ENCODE measurements around the gene RNF148.

Gene RNF148

GRCh38 chr7:122702872-122703510 lies at the start of gene RNF148:
Gene RNF148 (minus strand): TSS chr7:122702922. CDS start chr7:122702750, 172 bp downstream.
- no peak for DNase-seq (ENCODE audit: low read depth in 2 of 2)

- no peak for DNase-seq (ENCODE audit: low read depth in 2 of 2)
These were observed 47.7 kb upstream of the RNF148 start for GRCh38 chr7:122750389-122750788.

- no peak for DNase-seq (ENCODE audit: low read depth in 2 of 2)
These were observed 45.5 kb upstream of the RNF148 start for GRCh38 chr7:122748195-122748594.

- no peak for DNase-seq (ENCODE audit: low read depth in 2 of 2)
These were observed 44.2 kb upstream of the RNF148 start for GRCh38 chr7:122746948-122747347.

DNA sequence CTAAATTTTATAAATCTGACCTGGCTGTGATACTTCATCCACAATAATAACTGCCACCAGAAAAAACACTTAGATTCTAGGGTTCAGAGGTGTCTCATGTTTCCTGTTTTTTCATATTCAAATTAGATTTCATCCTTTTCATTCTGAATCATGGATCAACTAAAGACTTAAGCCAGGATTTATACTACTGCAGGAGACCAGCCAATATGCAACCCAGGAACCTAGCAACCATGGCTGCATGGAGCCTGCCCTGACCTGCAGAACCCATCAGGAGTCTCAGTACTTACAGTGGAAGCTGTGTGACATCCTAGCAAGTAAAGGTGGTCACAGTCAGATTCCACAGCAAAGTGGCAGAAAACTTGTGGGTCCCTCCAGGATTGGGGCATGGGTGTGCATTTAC lies 40.5 kb upstream of the RNF148 start:
- no peak for DNase-seq (ENCODE audit: low read depth in 2 of 2)

GRCh38 chr7:122738947-122739346 lies 36.2 kb upstream of the RNF148 start:
- DNase-seq (ENCODE audit: low read depth in 2 of 2), result no peak

DNA sequence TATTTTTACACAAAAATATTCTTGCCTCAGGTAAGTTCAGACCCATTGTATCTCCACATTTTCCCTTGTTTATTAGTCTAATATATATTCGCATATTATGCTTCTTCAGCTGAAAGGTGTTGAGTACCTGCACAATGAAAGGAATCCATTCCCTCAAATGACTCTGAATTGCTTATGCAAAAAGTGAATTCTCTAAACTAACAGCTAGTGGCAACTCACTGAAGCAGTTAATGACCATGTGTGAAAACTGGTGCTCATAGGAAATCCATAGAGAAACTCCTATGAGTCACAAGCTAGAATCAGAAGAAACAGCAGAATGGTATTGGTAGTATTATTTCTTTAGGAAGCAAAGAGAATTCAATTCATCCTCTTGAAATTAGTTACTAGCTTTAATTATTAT lies 33.5 kb upstream of the RNF148 start:
- no peak for DNase-seq (ENCODE audit: low read depth in 2 of 2)

DNA sequence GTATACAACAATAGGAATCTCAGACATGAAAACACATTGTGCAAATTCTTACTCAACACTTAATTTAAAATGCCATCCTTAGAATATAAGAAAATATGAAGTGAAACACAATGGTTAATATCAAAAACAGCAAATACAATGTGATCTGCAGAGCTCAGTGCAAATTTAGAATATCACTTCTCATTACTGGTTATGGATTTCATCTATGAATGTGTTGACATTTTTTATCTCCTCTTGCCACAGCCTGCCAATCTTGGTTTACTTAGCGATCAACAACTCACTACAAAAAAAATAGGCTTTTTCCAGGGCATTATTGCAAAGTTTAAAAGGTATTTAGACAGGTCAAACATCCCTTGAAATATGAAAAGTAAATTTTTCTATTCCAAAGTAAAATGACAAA lies 25.0 kb upstream of the RNF148 start:
- no peak for DNase-seq (ENCODE audit: low read depth in 2 of 2)

DNA sequence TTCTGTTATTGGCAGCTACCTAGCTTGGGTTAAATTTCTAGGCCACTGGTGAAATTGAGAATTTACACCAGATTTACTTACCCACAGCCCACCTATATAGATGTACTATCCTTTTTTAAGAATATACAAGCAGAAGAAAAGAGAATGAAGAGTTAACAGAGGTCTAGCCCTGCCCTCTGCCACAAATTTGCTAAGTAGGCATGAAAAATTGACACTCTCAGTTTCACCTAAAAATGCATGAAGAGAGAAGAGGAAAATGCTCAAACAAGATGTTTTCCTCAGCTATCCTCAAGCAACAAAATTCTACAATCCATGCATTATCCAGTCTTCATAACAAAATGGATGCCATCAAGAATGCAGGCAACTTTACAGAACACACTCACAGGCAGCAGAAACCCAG lies 24.6 kb upstream of the RNF148 start:
- no peak for DNase-seq (ENCODE audit: low read depth in 2 of 2)

DNA sequence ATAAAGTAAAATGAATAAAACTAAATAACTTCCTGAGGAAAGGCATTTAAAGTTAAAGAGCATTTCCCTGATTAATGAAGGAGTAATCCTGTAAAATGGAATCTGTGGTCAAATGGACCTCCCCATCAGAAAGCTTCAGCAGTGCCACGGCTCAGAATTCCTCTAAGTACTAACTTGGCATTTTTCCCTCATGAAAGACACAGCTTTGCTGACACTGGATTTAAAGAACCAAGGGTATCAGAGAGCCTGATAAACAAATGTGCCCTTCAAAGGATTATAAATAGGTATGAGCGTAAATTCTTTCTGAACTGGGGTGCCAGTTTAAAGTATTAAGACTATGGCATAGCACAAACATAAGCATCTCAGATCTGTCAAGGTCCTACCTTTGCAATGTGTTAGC lies 24.2 kb upstream of the RNF148 start:
- no peak for DNase-seq (ENCODE audit: low read depth in 2 of 2)

GRCh38 chr7:122724366-122724765 lies 21.6 kb upstream of the RNF148 start:
- no peak for DNase-seq (ENCODE audit: low read depth in 2 of 2)

- no peak for DNase-seq (ENCODE audit: low read depth in 2 of 2)
These were observed 16.4 kb upstream of the RNF148 start for GRCh38 chr7:122719010-122719578.

DNA sequence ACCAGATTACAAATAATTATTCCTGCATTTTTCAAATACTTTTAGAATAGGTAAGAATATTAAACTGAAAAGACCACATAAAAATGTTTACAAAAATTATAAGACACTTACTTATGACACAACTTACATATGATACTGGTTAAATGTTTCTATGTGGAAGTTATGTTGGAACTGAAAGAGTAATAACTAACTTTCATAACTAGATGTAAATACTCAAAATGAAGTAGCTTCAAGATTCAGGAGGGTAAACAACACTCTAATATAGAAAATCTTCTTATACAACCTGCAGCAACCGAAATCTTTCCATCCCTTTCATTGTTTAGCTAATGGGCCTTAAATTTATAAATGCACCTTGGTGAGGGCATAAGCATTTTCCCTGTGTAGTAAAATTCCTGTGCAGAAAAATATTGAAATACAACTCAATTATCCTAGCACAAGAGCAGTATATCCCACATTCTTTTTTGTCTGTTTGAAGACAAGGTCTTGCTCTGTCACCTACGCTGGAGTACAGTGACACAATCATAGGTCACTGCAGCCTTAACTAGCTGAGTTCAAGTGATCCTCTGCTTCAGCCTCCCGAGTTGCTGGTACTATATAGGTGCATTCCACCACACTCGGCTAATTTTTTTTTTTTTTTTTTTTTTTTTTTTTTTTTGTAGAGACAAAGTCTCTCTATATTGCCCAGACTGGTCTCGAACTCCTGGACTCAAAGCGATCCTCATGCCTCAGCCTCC lies 14.8 kb upstream of the RNF148 start:
- no peak for DNase-seq (ENCODE audit: low read depth in 2 of 2)

DNA sequence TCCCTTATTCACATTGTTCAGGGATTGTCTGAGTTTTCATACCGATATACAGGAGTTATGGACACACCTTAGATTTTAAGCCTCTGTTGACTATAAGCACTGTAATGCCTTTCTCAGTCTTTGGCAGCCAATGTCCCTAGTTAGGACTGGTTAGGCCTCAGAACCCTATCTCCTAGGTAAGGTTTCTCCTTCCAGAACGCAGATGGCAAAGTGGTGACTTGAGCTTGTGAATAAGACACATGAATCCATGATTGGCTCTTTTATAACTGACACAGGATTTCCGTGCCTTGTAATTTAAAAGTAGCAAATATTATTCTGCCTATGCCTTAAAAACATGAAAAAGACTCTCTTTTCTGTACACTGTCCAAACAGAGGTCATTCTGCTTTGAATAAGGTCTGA lies 12.5 kb upstream of the RNF148 start:
- no peak for DNase-seq (ENCODE audit: low read depth in 2 of 2)

- no peak for DNase-seq (ENCODE audit: low read depth in 2 of 2)
These were observed 8.2 kb upstream of the RNF148 start for GRCh38 chr7:122710916-122711315.

- DNase-seq (ENCODE audit: low read depth in 2 of 2), result no peak
These were observed 7.4 kb upstream of the RNF148 start for GRCh38 chr7:122709930-122710646.

GRCh38 chr7:122706836-122707235 lies 4.1 kb upstream of the RNF148 start:
- no peak for DNase-seq (ENCODE audit: low read depth in 2 of 2)

GRCh38 chr7:122699017-122699416 lies 3.7 kb downstream of the RNF148 start, which contains the start of gene RNF133:
Gene RNF133 (minus strand): TSS chr7:122699117. CDS start chr7:122698918, 199 bp downstream.
- DNase-seq (ENCODE audit: low read depth in 2 of 2), result no peak

- DNase-seq (ENCODE audit: low read depth in 2 of 2), result no peak
These were observed 6.9 kb downstream of the RNF148 start for GRCh38 chr7:122695816-122696215.

GRCh38 chr7:122694697-122695096 lies 8.0 kb downstream of the RNF148 start:
- no peak for DNase-seq (ENCODE audit: low read depth in 2 of 2)

- no peak for DNase-seq (ENCODE audit: low read depth in 2 of 2)
These were observed 9.9 kb downstream of the RNF148 start for GRCh38 chr7:122692769-122693309.

DNA sequence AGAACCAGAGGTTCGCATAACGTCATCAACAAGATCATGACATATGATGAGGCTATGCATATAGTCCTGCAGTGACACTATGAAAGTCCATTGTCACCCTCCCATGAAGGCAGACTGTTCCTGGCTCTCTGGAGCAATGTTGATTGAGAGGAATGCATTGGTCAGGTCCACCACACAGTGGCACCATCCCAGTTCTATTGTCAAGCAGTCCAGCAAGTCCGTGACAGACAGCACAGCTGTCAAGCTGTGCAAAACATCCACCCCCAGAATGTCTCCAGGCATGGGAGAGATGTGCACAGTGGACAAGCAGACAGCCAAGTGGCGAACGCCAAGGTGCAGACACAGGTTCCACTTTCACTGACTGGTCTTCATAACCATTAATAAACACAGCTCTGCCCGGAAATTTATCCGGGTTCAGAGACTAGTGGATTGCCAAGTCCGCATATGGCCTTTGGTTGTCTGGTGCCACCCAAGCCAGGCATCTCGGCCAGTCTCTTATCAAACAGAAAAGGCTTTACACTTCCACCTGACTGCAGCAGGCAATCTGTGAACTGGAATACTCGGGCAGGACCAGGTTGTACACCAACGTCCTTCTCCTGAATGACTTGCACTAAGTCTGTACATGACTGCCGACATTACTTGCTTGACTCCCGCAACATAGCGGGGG lies 11.0 kb downstream of the RNF148 start:
- DNase-seq (ENCODE audit: low read depth in 2 of 2), result no peak
